Transverse colon (tissue), 4 donors: Measurements from ENCODE around the gene NRSN1.

Experiments
- EP300 ChIP-seq: sonication (generic); formaldehyde crosslinking; IDR thresholded peaks from one replicate; pipeline ENCODE4 v1.6.1; 2017; ENCODE audit warnings: antibody characterized with exemption, low read depth
- POLR2A ChIP-seq: fragments of 450-650 bp; IDR thresholded peaks from one replicate; pipeline ENCODE4 v1.6.1; 2016; ENCODE audit warnings: antibody characterized with exemption, mild to moderate bottlenecking, moderate library complexity
- POLR2AphosphoS5 ChIP-seq, 3 donors: sonication (generic); formaldehyde crosslinking; IDR thresholded peaks; one replicate each; pipeline ENCODE4 v1.6.1; 2016; ENCODE audit warnings: antibody characterized with exemption in 3 of 3
- TF ChIP-seq, protein P1 (sequence below), 5 experiments: fragments of 200-600 bp in 3 of 5; fragments of 450-650 bp in 2 of 5; sonication (generic) in 3 of 5; IDR thresholded peaks; 1 replicate in 2 of 5; 2 replicates in 3 of 5; pipeline ENCODE4 v1.5.1; 2016 to 2017; ENCODE audit warnings: antibody characterized with exemption in 5 of 5, inconsistent platforms in 3 of 5, mild to moderate bottlenecking in 2 of 5, moderate library complexity in 1 of 5

DNA sequence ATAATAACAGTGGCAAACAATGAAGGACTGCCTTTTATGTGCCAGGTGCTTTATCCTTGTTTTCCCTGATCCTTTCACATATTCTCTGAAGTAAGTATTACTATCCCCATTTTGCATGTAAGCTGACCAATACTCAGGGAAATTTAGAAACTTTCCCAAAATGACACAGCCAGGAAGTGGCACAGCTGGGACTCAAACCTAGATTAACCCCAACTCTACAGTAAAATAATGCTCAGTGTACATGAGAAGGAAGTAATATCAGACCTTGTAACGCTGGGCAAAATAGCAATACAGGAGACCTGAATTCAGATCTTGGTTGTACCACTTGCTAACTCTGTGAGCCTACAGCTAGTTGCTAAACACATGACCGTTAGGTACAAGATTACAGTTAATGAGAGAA, 26.8 kb upstream of the NRSN1 start:
- TF ChIP-seq POLR2A (no peak), EP300 (no peak), POLR2AphosphoS5 (IDR thresholded peaks at IDR 0.05) (no peak)
- TF ChIP-seq, protein P1, sequence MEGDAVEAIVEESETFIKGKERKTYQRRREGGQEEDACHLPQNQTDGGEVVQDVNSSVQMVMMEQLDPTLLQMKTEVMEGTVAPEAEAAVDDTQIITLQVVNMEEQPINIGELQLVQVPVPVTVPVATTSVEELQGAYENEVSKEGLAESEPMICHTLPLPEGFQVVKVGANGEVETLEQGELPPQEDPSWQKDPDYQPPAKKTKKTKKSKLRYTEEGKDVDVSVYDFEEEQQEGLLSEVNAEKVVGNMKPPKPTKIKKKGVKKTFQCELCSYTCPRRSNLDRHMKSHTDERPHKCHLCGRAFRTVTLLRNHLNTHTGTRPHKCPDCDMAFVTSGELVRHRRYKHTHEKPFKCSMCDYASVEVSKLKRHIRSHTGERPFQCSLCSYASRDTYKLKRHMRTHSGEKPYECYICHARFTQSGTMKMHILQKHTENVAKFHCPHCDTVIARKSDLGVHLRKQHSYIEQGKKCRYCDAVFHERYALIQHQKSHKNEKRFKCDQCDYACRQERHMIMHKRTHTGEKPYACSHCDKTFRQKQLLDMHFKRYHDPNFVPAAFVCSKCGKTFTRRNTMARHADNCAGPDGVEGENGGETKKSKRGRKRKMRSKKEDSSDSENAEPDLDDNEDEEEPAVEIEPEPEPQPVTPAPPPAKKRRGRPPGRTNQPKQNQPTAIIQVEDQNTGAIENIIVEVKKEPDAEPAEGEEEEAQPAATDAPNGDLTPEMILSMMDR (IDR thresholded peaks at IDR 0.05) = no peak
